OCI-LY3 (cell line): ENCODE results near the gene LAMB3.

Source experiments
- CTCF ChIP-seq: fragments of 200-600, 300-600 bp; sonication (generic); IDR thresholded peaks from 2 replicates; pipeline ENCODE4 v1.5.1; 2014; ENCODE audit warnings: antibody characterized with exemption, low read length, low read depth
- EZH2phosphoT487 ChIP-seq: fragments of 200-600 bp; shearing (Covaris generic); IDR thresholded peaks from 2 replicates; pipeline ENCODE4 v1.6.1; 2018; ENCODE audit warnings: antibody characterized with exemption, mixed run types, low read depth

- no peak for TF ChIP-seq CTCF
- no peak for TF ChIP-seq EZH2phosphoT487
Observed at GRCh38 chr1:209689477-209689876, 37.3 kb upstream of the LAMB3 start.
